GM19025 (cell line): ENCODE data around the gene SPACA6.
A peak's percentile ranks its signal among the peaks of the same experiment; 100 is the strongest.

Experiments
- ATAC-seq: cut with Tn5 transposase; IDR thresholded peaks from one replicate; pipeline ENCODE4 v1.9.1; 2021; ENCODE audit warnings: mild to moderate bottlenecking, low read depth, moderate library complexity; ENCODE audit not compliant: unreplicated experiment

SPACA6 gene

DNA sequence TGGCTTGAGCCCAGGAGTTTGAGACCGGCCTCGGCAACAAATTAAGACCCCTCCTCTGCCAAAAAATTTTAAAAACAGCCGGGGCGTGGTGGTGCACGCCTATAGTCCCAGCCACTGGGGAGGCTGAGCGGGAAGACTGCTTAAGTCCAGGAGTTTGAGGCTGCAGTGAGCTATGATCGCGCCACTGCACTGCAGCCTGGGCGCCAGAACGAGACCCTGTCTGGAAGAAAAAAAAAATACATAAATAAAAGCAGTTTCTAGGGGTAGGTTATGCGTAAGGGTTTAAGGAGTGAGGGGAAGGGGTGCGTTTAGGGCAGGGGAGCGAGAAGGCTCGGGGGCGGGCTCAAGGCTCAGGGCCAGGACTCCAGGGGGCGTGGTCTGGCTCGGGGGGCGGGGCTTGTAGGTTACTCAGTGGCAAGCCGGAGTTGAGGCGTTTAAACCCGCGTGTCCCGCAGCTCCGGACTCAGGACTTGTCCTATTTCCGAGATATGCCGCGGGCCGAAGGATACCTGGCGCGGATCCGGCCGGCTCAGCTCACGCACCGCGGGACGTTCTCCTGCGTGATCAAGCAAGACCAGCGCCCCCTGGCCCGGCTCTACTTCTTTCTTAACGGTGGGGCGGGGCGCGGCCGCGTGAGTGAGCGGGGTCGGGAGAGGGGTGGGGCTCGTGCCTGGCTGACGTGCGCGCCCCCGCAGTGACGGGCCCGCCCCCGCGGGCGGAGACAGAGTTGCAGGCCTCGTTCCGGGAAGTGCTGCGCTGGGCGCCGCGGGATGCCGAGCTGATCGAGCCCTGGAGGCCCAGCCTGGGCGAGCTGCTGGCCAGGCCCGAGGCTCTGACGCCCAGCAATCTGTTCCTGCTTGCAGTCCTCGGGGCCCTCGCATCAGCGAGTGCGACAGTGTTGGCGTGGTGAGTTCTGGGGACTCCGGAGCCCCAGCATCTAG, 10.7 kb downstream of the SPACA6 start:
- peak; percentile 85 for ATAC-seq

DNA sequence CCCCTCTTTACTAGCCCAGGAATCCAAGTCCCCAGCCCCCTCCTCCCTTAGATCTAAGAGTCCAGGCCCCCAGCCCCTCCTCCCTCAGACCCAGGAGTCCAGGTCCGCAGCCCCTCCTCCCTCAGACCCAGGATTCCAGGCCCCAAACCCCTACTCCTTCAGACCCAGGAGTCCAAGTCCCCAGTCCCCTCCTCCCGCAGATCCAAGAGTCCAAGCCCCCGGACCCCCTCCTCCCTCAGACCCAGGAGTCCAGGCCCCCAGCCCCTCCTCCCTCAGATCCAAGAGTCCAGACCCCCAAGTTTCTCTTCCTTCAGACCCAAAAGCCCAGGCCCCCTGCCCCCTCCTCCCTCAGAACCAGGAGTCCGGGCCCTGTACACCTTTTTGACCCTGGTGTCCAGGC, 11.5 kb downstream of the SPACA6 start:
- no peak for ATAC-seq

GRCh38 chr19:51706296-51706695, 13.2 kb downstream of the SPACA6 start:
- no peak for ATAC-seq

DNA sequence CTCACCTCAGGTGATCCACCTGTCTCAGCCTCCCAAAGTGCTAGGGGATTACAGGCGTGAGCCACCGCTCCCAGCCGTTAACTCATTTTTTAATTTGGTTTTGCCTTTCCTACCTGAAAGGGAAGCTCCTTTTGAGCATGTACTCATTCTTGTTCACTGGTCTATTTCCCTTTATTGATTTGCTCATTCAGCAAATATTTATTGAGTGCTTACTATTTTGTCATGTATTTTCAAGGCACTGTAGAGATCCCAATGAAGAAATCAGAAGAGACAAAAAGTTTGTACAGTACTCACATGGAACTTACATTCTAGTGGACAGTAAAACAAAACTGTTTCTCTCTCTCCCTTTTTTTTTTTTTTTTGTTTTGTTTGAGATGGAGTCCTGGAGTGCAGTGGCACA, 13.8 kb downstream of the SPACA6 start:
- ATAC-seq: no peak

GRCh38 chr19:51708811-51709210, 15.7 kb downstream of the SPACA6 start:
- ATAC-seq: no peak

DNA sequence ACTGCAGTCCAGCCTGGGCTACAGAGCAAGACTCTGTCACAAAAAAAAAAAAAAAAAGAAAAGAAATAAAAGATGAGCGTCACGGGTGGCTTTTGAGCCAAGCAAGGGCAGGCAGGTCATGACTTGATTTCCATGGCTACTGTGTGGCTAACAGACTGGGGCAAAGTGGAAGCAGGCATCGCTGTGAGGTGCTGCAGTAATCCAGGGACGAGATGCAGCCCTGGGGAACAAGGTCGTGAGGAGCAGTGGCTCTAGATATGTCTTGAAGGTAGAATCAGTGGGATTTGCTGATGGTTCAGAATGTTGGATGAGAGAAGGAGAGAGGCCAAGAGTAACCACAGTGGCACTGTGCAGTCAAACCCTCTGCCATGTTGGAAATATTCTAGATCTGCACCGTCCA, 16.4 kb downstream of the SPACA6 start:
- no peak for ATAC-seq

GRCh38 chr19:51710163-51710562, 17.0 kb downstream of the SPACA6 start:
- no peak for ATAC-seq

- ATAC-seq: no peak
These were observed 18.6 kb downstream of the SPACA6 start for GRCh38 chr19:51711702-51712101.

- no peak for ATAC-seq
These were observed 19.4 kb downstream of the SPACA6 start for GRCh38 chr19:51712461-51713081.

DNA sequence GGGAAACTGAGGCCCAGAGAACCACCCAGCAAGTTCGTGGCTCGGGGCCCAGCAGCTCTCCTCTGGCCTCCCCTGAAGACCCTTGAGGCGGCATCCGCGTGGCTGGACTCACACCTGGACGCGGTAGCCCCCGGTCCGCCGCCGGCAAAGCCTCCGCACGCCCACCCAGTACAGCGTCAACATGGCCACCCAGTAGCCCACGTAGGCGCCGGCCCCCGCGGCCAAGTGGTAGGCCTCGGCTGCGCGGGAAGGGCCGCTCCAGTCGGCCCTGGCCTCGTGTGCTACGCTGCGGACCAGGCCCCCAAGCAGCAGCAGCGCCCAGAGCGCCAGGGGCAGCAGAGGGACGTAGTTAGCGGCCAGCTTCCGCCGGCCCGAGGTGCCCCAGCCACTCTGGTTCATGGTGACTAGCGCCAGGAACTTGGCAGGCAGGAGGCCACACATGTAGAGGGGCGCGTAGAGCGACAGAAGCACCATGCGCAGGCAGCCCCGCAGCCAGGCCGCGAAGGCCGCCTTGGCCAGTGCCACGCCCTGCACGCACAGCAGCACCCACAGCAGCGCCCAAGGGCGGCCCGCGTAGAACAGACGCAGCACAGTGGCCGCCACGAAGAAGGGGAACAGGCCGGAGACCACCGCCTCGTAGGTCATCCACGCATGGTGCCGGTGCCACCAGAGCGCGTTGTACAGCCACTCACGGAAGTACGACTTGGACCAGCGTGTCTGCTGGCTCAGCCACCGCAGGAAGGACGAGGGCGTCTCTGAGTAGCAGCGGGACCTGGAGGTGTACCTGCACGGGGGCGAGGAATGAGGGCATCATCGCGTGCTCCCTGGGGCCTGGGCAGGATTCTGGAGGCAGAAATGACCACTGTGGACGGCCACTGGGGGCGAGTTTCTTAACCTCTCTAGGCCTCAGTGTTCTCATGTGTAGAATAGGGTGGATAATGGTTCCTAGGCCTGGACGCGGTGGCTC, 20.5 kb downstream of the SPACA6 start:
- ATAC-seq: no peak

GRCh38 chr19:51714848-51715247, 21.7 kb downstream of the SPACA6 start:
- ATAC-seq: no peak

DNA sequence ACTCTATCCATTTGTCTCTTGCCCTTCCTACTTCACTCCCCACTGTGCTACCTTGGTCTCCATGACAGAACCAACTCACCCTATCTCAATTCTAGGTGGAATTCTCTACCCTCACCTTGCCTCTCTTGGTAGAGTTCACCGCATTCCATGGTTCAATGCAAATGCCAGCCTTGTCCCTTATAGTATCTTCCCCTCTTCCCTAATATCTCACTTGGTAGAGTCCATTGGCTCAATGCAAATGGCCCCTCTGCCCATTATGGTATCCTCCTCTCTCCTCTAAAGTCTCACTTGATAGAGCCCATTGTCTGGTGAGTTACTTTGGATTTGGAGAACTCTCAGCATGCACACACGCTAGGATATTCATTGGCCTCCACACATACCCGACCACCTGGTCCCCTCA, 22.7 kb downstream of the SPACA6 start:
- ATAC-seq: no peak

GRCh38 chr19:51716925-51717324, 23.8 kb downstream of the SPACA6 start:
- ATAC-seq: no peak

DNA sequence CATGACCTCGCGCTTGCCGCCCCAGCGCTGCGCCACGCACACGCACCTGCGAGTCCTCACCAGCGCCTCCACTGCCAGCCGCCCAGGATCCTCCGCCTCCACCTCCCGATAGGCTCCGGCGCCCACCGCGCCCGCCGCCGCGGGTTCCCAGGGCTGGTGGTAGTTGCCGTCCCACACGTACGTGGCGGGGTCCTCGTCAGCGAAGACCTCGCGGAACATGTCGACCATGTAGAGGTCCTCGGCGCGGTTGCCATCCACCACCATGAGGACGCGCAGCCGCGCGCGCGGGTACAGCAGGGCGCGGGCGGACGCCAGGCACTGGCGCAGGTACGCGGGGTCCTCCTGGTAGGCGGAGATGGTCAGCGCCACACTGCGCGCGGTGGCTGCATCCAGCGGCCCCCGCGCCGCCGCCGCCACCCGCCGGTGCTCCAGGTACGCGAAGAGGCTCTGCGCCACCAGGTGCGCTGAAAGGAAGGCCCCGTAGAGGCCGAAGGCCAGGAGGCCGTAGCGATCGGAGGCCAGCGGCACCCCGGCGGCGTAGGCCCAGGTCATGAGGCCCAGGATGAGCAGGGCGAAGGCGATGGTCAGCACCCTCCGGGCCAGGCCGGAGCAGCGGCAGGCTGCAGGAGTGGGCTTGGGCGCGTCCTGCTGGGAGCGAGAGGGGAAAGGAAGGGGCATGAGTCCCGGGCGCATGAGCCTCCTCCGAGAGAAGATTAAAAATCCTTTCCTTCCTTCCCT, 26.3 kb downstream of the SPACA6 start:
- ATAC-seq: no peak

DNA sequence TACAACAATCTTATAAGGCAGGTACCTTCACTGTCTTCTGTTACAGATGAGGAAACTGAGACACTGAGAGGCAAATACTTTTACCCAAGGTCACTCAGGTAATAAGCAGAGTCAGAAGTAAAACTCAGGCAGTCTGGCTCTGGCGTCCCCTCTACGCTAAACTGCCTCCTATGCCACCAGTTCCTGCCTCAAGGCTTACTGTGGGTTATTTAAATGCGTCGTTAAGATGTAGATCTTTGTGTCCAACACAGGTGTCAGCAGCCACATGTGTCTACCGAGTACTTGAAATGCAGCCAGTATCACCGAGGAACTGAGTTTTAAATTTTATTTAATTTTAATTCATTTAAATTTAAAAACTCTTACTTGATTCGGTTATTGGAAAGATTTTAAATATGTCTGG, 28.8 kb downstream of the SPACA6 start:
- no peak for ATAC-seq

DNA sequence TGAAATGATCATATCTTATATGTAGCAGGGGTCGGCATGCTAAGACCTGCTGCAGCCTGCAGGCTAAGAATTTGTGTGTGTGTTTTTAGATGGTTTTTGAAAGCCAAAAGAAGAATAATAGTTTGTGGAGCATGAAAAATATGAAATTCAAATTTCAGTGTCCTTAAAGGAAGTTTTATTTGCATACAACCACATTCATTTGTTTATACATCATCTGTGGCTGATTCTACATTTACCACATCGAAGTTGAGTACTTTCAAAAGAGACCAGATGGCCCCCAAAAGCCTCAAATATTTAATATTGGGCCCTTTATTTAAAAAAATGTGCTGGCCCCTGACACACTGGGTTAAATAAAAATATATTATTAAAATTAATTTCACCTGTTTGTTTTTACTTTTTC, 29.4 kb downstream of the SPACA6 start:
- ATAC-seq: no peak

GRCh38 chr19:51724543-51724942, 31.4 kb downstream of the SPACA6 start:
- no peak for ATAC-seq

DNA sequence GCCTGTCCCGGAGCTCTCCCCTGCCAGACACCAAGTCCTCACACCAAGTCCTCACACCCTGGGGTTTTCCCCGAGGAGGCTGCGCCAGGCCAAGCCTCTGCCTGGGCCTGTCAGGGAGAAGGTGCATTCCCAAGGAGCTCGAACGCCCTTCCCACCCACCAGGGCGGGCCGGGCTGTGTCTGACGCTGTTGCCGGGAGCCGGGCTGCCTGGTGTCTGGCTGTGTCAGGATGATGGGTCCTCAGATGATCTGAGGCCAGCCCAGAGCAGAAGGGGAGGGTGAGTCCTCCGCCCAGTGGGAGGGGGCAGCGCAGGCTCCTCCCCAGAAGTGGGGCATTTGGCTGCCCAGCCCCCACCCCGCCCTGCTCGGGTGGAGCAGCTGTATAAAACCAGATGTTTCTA, 32.9 kb downstream of the SPACA6 start:
- no peak for ATAC-seq

DNA sequence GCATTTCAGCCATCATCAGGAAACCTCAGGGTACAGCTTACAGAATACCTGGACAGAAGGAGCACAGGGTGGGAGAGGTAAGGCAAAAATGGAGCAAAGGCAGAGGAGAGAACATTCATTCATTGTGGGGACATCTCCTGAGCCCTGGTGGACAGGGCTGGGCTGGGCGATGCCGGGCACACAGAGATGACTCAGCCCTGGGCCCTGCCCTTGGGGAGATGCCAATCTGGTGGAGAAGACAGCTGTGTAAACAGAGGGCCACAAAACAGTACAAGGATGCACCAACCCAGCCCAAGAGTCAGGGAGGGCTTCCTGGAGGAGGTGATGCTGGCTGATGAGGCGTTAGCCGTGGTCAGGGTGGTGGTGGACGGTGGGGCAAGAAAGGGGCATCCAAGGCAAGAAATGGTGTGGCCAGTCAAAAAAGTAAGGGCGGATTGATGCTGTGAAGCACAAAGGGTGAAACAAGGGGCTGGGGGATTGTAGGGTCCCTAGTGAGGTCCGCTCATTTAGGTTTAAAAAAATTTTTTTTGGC, 34.3 kb downstream of the SPACA6 start:
- no peak for ATAC-seq

- no peak for ATAC-seq
These were observed 36.7 kb downstream of the SPACA6 start for GRCh38 chr19:51729781-51730180.
